SJSA1 (cell line): ENCODE data around the gene TGM4. TPM values are rescaled to one million over a fixed set of nuclear protein-coding genes. Genes with fewer than 3 reads are reported as not detected.

Source experiments
- DNase-seq, 2 experiments: peaks; one replicate each; pipeline ENCODE4 v3.0.0-alpha.2; 2015 to 2020; ENCODE audit warnings: low spot score in 2 of 2, low read depth in 1 of 2
- H3K27ac ChIP-seq: fragments of 250-450 bp; sonication (Bioruptor Pico); 2 replicates; pipeline ENCODE4 v1.5.1; 2020; ENCODE audit warnings: mild to moderate bottlenecking, moderate library complexity
- H3K27me3 ChIP-seq: fragments of 250-450 bp; sonication (Bioruptor Pico); replicated peaks from 2 replicates; pipeline ENCODE4 v1.5.1; 2020; ENCODE audit warnings: mild to moderate bottlenecking, moderate library complexity
- H3K36me3 ChIP-seq: fragments of 250-450 bp; sonication (Bioruptor Pico); 2 replicates; pipeline ENCODE4 v1.5.1; 2020; ENCODE audit warnings: mild to moderate bottlenecking
- H3K4me1 ChIP-seq: fragments of 250-450 bp; sonication (Bioruptor Pico); replicated peaks from 2 replicates; pipeline ENCODE4 v1.6.1; 2021; ENCODE audit warnings: mild to moderate bottlenecking
- H3K4me3 ChIP-seq: fragments of 250-450 bp; sonication (Bioruptor Pico); 2 replicates; pipeline ENCODE4 v1.5.1; 2020; ENCODE audit warnings: mild to moderate bottlenecking
- H3K9me3 ChIP-seq: fragments of 250-450 bp; sonication (Bioruptor Pico); replicated peaks from 2 replicates; pipeline ENCODE4 v1.5.1; 2020; ENCODE audit warnings: mild to moderate bottlenecking
- total RNA-seq: library from RNA; depleted of rRNA; stranded (reverse); fragments of >200 nt; shearing (Covaris generic); gene quantifications from 2 replicates; pipeline ENCODE4 v1.2.3, GENCODE V29; 2014

TGM4 gene
- total RNA-seq, 1 experiment from 2014 or later: 0.05 TPM

DNA sequence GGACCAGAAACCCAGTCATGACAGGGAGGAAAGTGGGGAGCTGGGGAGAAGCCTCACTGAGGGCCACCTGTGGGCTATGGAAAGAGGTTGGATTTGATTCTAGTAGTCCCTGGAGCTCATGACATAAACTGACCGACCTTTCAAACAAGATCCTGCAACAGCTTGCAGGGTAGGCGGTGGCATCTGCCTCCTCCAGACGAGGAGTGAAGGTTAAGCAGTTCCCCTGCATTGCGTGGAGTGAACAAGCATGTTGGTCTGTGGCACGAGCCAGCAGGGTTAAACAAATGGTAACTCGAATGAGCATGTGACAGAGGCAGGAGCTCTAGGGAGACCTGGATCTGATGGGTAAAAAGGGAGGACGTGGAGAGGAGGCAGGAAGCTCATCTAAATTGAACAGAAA, 12.7 kb downstream of the TGM4 start:
- Histone ChIP-seq H3K4me3 (no peak overlapping the region), H3K27ac (no peak overlapping the region), H3K27me3 (no peaks in the 10 kb centered on the region), H3K9me3 (no peaks in the 10 kb centered on the region), H3K4me1 (peaks cover 44% of the 10 kb centered on the region), H3K36me3 (no peaks in the 10 kb centered on the region)
- no peak for DNase-seq

GRCh38 chr3:44890258-44890657, 15.8 kb downstream of the TGM4 start:
- no peak overlapping the region for H3K4me3 ChIP-seq
- no peaks in the 10 kb centered on the region for H3K36me3 ChIP-seq
- H3K9me3 ChIP-seq: no peaks in the 10 kb centered on the region
- H3K27ac ChIP-seq: no peak overlapping the region
- H3K27me3 ChIP-seq: no peaks in the 10 kb centered on the region
- no peak for DNase-seq
- H3K4me1 ChIP-seq: peaks cover 40% of the 10 kb centered on the region

DNA sequence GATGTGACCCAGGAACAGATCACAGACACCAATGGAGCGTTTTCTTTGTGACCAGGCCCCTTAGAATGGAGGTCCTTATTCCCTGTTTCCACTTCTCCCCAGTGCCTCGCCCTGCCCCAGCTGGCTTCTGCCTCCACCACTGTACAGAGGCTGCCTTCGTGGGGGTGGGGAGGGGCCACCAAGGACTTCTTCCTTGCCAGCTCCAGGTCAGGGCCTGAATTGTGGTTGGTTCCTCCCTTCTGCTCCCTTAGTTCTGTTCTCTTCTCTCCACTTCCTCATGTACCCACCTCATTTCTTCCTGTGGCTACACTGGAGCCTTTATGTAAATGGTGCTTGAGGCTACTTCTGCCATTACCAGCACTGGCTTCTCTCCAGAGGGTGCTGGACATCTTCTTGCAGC, 16.4 kb downstream of the TGM4 start:
- Histone ChIP-seq H3K9me3 (no peaks in the 10 kb centered on the region), H3K27me3 (no peaks in the 10 kb centered on the region), H3K36me3 (no peaks in the 10 kb centered on the region), H3K4me1 (peaks cover 34% of the 10 kb centered on the region), H3K4me3 (no peak overlapping the region), H3K27ac (no peak overlapping the region)
- DNase-seq: no peak

DNA sequence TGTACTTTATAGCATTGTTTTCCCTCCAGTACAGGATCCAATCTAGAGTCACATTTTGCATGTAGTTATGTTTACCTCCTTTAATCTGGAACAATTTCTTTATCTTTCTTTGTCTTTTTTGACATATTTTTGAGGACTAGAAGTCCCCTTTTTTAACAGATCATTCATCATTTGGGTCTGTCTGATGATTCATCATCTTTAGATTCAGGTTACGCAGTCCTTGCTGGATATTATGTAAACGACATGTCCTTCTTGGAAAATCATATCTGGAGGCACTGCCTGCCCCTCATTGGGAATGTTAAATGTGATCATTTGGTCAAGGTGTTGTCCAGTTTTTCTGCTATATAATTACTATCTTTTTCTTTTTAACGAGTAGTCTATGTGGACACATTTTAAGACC, 18.3 kb downstream of the TGM4 start:
- no peak for DNase-seq
- Histone ChIP-seq H3K27ac (peak overlapping the region; percentile 29), H3K27me3 (no peaks in the 10 kb centered on the region)

GRCh38 chr3:44893097-44893496, 18.7 kb downstream of the TGM4 start:
- no peaks in the 10 kb centered on the region for H3K27me3 ChIP-seq
- no peak overlapping the region for H3K4me3 ChIP-seq
- H3K36me3 ChIP-seq: no peaks in the 10 kb centered on the region
- DNase-seq: peak in 1 of 2 experiments; percentile 67
- H3K9me3 ChIP-seq: no peaks in the 10 kb centered on the region
- peak overlapping the region; percentile 67 for H3K27ac ChIP-seq
- peaks cover 21% of the 10 kb centered on the region for H3K4me1 ChIP-seq

More for the DNA sequence above, 18.3 kb downstream of the TGM4 start:
- peaks cover 21% of the 10 kb centered on the region for H3K4me1 ChIP-seq
- no peak overlapping the region for H3K4me3 ChIP-seq
- no peaks in the 10 kb centered on the region for H3K9me3 ChIP-seq
- no peaks in the 10 kb centered on the region for H3K36me3 ChIP-seq

DNA sequence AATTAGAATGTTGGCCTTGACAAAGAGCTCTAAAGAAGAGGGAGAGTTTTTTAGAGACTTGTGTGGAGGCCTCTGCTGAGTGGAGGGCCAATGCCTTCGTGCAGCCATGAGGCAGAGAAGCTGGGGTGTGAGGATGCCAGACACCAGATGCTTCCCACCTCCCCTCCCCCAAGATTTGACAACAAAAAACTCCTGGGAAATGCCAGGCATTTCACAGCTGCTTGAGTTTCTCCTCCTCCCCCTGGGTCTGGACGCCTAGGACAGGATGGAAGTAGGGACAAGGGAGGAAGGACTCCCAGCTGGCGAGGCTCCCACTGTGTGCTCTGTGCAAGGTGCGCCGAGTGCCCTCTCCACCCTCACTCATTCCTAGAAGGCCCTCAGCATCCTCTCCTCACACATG, 20.1 kb downstream of the TGM4 start:
- peaks cover 21% of the 10 kb centered on the region for H3K4me1 ChIP-seq
- no peaks in the 10 kb centered on the region for H3K36me3 ChIP-seq
- DNase-seq: peak in 1 of 2 experiments; percentile 33
- no peaks in the 10 kb centered on the region for H3K27me3 ChIP-seq
- no peak overlapping the region for H3K27ac ChIP-seq
- H3K9me3 ChIP-seq: no peaks in the 10 kb centered on the region
- no peak overlapping the region for H3K4me3 ChIP-seq

DNA sequence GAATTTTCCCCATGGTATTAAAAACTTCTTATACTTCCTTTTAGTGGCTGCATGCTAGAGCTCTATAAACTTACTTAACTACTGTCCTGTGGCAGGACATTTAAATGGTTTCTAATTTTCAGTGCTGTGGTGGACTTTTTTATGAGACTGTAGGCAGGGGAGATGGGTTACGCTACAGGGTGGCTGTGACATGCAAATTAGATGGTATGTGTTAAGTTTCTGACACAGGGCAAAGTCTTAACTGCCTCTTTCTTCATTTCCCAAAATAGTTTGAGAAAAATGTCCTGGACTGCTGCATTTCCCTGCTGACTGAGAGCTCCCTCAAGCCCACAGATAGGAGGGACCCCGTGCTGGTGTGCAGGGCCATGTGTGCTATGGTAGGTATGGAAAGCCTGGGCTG, 22.0 kb downstream of the TGM4 start:
- Histone ChIP-seq H3K27ac (no peak overlapping the region), H3K4me3 (no peak overlapping the region), H3K4me1 (peaks cover 21% of the 10 kb centered on the region), H3K9me3 (no peaks in the 10 kb centered on the region), H3K36me3 (no peaks in the 10 kb centered on the region), H3K27me3 (no peaks in the 10 kb centered on the region)
- DNase-seq: no peak

- no peak for DNase-seq
- H3K4me1 ChIP-seq: peaks cover under 1% of the 10 kb centered on the region; the same call in 1 of the 2 replicates
- no peak overlapping the region for H3K4me3 ChIP-seq
- H3K27ac ChIP-seq: no peak overlapping the region
- H3K27me3 ChIP-seq: no peaks in the 10 kb centered on the region
- no peaks in the 10 kb centered on the region for H3K9me3 ChIP-seq
- H3K36me3 ChIP-seq: no peaks in the 10 kb centered on the region
Measured at GRCh38 chr3:44899683-44900367, 25.4 kb downstream of the TGM4 start.

DNA sequence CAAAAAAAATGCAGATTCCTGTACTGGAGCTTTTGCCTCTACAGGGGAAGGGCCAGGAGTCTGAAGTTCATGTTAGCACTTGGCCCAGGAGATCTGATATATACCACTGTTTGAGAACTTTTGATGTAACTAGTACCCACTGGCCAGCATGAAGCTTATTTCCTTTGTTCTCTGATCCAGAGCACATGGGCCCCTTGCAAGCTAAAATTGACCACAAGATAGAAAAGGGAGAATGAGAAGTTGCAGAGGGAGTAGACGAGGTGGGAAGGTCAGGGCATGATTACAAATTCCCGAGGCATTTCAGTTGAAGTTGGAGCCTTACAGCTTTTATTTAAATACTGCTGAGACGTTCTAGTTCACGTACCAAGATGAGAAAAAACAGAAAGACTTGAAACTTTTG, 28.2 kb downstream of the TGM4 start:
- H3K4me1 ChIP-seq: no peaks in the 10 kb centered on the region
- H3K27me3 ChIP-seq: no peaks in the 10 kb centered on the region
- H3K27ac ChIP-seq: no peak overlapping the region
- no peak for DNase-seq
- no peaks in the 10 kb centered on the region for H3K9me3 ChIP-seq
- H3K36me3 ChIP-seq: no peaks in the 10 kb centered on the region
- no peak overlapping the region for H3K4me3 ChIP-seq

- DNase-seq: no peak
- H3K27ac ChIP-seq: no peak overlapping the region
- no peaks in the 10 kb centered on the region for H3K9me3 ChIP-seq
- no peaks in the 10 kb centered on the region for H3K4me1 ChIP-seq
- no peaks in the 10 kb centered on the region for H3K36me3 ChIP-seq
- H3K27me3 ChIP-seq: no peaks in the 10 kb centered on the region
- H3K4me3 ChIP-seq: no peak overlapping the region
Measured at GRCh38 chr3:44903314-44903713, 28.9 kb downstream of the TGM4 start.

- Histone ChIP-seq H3K4me1 (no peaks in the 10 kb centered on the region), H3K27me3 (no peaks in the 10 kb centered on the region), H3K9me3 (no peaks in the 10 kb centered on the region), H3K27ac (no peak overlapping the region), H3K36me3 (no peaks in the 10 kb centered on the region), H3K4me3 (no peak overlapping the region)
- DNase-seq: no peak
Measured at GRCh38 chr3:44903751-44904150, 29.3 kb downstream of the TGM4 start.

DNA sequence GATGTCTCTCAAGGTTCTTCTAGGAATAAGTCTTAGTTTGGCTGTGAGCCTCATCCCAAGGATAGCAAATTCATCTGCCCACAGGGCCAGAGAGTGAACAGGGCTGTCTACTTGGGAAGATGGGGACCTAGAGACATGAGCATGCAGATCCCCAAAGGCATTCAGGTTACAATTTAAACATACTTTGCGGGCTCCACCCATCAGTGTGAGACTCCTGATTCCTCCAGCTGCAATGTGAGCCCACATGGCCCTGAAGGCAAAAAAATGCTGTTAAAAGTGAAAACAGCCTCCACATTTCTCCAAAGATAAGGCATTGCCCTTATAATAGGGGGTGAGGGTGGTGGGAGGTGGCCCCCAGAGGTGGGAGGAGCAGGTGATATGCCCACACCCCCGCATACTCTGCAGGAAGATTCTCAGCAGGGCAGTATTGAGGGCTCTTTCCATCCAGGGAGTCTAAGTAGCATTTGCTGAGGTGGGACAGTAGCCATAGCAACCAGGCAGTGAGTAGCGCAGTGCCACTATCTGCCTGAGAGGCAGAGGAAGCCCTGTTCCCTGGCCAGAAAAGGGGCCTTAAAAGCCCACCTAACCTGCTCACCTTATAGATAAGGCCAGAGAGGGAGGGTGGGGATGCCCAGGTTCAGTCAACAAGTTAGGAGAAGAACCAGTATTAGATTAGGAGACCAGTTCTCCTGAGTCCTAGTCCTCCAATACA, 31.2 kb downstream of the TGM4 start:
- Histone ChIP-seq H3K9me3 (no peaks in the 10 kb centered on the region), H3K36me3 (no peaks in the 10 kb centered on the region)

GRCh38 chr3:44906997-44907396, 32.6 kb downstream of the TGM4 start:
- no peaks in the 10 kb centered on the region for H3K27me3 ChIP-seq
- DNase-seq: no peak
- H3K36me3 ChIP-seq: no peaks in the 10 kb centered on the region
- H3K27ac ChIP-seq: no peak overlapping the region
- no peaks in the 10 kb centered on the region for H3K4me1 ChIP-seq
- H3K4me3 ChIP-seq: no peak overlapping the region
- H3K9me3 ChIP-seq: no peaks in the 10 kb centered on the region

More for the DNA sequence above, 31.2 kb downstream of the TGM4 start:
- Histone ChIP-seq H3K4me1 (no peaks in the 10 kb centered on the region), H3K27ac (no peak overlapping the region), H3K4me3 (no peak overlapping the region), H3K27me3 (no peaks in the 10 kb centered on the region)
- DNase-seq: no peak

GRCh38 chr3:44907612-44908011, 33.2 kb downstream of the TGM4 start:
- Histone ChIP-seq H3K27me3 (no peaks in the 10 kb centered on the region), H3K4me3 (no peak overlapping the region), H3K9me3 (no peaks in the 10 kb centered on the region), H3K36me3 (no peaks in the 10 kb centered on the region), H3K27ac (no peak overlapping the region), H3K4me1 (no peaks in the 10 kb centered on the region)
- no peak for DNase-seq
